NCI-H2171 treated with DMSO at 0.1 percent for 48 hours (cell line): ENCODE results near the gene S1PR4.
"Not testable (repeated sequence)": the region's sequence is repeated elsewhere in the genome, so short reads cannot be mapped to it uniquely, and the experiment has no call there.

Experiments used
- DNase-seq: peaks from one replicate; lab custom pipeline; 2025; lab: John Stamatoyannopoulos, UW

Gene S1PR4

GRCh38 chr19:3179739-3180293, 1.2 kb downstream of the S1PR4 start:
- no peak for DNase-seq

- DNase-seq, result no peak
These were observed 5.4 kb downstream of the S1PR4 start for GRCh38 chr19:3183721-3184641.

- DNase-seq, result peak; percentile 95
These were observed 6.4 kb downstream of the S1PR4 start for GRCh38 chr19:3184847-3185460.

- peak; percentile 98 for DNase-seq
These were observed 7.0 kb downstream of the S1PR4 start, which contains the start of gene NCLN for GRCh38 chr19:3185461-3186159. Gene NCLN (plus strand): TSS chr19:3185930. CDS start chr19:3186031, 101 bp downstream.

GRCh38 chr19:3186160-3186688, 7.7 kb downstream of the S1PR4 start:
- DNase-seq, result no peak

GRCh38 chr19:3186891-3187661, 8.5 kb downstream of the S1PR4 start:
- no peak for DNase-seq

GRCh38 chr19:3187662-3188511, 9.3 kb downstream of the S1PR4 start:
- DNase-seq, result no peak

GRCh38 chr19:3188627-3189596, 10.3 kb downstream of the S1PR4 start:
- no peak for DNase-seq

GRCh38 chr19:3189702-3190469, 11.3 kb downstream of the S1PR4 start:
- no peak for DNase-seq

- no peak for DNase-seq
These were observed 11.9 kb downstream of the S1PR4 start for GRCh38 chr19:3190470-3190770.

GRCh38 chr19:3190921-3191805, 12.6 kb downstream of the S1PR4 start:
- no peak for DNase-seq

GRCh38 chr19:3191806-3192104, 13.2 kb downstream of the S1PR4 start:
- not testable (repeated sequence) for DNase-seq

GRCh38 chr19:3192228-3192635, 13.7 kb downstream of the S1PR4 start:
- DNase-seq, result no peak

GRCh38 chr19:3192684-3193083, 14.1 kb downstream of the S1PR4 start:
- no peak for DNase-seq

- DNase-seq, result no peak
These were observed 14.9 kb downstream of the S1PR4 start for GRCh38 chr19:3193256-3194105.
